HG02798 (cell line): Measurements from ENCODE around the gene ITPRID1.

ENCODE experiments used
- ATAC-seq: cut with Tn5 transposase; IDR thresholded peaks from one replicate; pipeline ENCODE4 v1.9.1; 2021; ENCODE audit warnings: mild to moderate bottlenecking; ENCODE audit not compliant: unreplicated experiment, poor library complexity

ITPRID1 gene

GRCh38 chr7:31603046-31603445 is 89.2 kb downstream of the ITPRID1 start:
- ATAC-seq = no peak

- no peak for ATAC-seq
Measured at GRCh38 chr7:31613604-31614003, 99.7 kb downstream of the ITPRID1 start.

DNA sequence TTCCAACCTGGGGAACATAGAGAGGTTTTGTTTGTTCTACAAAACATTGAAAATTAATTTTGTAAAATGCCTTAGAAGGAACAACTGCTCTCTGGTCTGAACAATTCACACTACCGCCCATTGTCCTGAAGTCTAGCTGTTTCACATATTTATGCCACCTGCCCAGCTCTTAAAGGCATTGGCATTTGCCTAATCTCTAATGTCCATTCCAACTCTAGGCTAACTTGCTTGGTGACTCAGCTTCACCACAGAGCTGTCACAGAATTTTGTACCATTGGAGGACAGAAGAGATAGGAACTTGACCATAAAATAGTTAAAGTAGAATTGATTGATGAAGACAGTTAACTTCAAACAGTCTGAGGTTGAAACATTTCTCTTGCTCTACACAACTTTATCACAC is 119.6 kb downstream of the ITPRID1 start:
- ATAC-seq = no peak

GRCh38 chr7:31633894-31634494 is 120.1 kb downstream of the ITPRID1 start:
- ATAC-seq = no peak

DNA sequence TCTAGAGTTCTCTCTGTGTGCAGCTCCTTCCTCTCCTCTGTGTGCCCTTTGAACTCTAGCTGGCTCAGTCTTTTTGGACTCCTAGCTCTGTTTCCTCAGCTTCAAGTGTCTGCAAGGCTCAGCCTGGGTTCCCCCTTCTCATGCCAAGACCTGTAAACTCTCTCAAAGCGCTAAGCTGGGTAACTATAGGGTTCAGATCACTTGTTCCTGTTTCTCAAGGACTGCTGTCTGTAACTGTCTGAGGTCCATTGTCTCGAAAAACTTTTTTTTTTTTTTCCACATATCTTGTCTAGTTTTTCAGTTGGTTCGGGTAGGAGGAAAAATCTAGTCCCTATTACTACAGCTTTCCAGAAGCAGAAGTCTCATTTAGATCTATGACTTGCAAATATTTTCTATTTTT is 126.5 kb downstream of the ITPRID1 start:
- no peak for ATAC-seq

- no peak for ATAC-seq
Measured at GRCh38 chr7:31642681-31643115, 128.8 kb downstream of the ITPRID1 start.

DNA sequence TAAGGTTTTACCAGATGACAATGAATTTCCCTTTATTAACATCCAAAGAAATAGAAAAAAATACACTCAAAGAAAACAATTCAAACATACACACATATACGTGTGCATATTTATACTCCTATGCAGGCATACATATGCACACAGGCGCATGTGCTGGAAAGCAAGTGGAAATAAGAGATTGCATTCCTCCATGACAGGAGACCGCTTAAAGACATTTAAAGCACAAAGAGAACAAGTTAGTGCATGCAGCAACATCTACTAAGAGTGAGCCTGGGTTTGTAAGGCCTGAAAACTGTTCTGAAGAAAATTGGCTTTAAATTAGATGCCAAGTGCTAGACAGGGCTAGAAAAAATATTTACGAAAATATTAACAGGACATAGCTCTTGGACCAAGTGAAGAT is 133.1 kb downstream of the ITPRID1 start:
- ATAC-seq = no peak

DNA sequence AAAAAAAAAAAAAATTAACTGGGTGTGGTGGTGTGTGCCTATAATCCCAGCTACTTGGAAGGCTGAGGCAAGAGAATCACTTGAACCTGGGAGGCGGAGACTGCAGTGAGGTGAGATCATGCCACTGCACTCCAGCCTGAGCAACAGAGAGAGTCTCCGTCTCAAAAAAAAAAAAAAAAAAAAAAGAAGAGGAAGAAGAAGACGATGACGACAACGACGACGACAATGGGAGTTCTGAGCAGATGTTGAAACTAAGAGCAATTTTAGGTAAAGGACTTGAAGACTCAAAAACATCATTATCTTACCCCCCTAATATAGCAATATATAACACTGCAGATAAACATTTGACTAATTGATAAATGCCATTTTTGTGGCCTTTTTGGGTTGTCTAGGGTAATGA is 133.6 kb downstream of the ITPRID1 start:
- no peak for ATAC-seq

- ATAC-seq = no peak
Measured at GRCh38 chr7:31648288-31648687, 134.4 kb downstream of the ITPRID1 start.

DNA sequence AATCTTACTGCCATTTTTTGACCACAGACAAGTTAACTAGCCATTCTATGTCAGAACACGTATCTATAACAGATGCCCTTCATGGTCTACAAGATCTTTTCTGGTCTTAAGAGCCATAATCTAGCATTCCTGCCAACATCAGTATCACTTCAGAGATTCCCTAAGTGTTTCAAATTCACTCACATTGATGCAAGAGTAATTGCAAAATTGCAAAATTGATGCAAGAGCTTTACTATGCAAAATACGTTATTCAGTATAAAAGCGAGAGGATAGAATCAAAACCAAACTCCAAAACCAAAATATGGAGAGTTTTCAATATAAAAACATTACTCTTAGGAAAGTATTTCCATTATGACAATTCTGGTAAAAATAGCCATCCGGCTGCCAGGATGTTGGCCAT is 135.0 kb downstream of the ITPRID1 start:
- ATAC-seq = no peak

GRCh38 chr7:31651234-31652062 is 137.6 kb downstream of the ITPRID1 start:
- ATAC-seq = no peak

DNA sequence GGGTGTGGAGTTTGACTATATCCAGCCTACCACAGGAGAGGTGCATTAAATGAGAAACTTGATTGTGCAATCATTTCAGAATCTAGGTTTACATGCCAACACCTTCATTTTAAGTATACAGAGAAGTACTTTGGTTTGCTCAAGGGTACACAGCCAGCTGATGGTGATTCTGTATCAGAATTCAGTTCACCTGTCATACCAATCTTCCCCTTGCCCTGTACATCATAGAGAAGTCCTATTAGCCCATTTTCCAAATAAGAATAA is 138.1 kb downstream of the ITPRID1 start:
- ATAC-seq = no peak

DNA sequence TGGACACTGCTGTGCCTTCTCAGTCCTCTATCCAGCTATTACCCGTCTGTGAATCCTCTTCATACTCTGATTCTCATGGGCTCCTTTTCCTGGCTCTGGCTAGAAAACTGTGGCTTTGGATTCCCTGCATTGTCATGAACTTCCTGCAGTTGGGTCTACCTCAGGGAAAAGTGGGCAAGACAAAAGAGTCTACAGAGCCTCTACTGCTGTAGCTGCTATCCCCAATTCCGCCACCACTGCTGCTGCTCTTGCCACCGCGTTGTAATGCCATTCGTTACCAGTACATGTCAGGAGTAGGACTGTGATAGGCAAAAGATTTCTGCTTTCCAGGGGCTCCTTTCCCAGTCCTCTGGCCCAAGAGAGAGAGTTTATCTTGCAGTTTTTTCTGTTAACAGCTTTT is 149.2 kb downstream of the ITPRID1 start:
- ATAC-seq = no peak

DNA sequence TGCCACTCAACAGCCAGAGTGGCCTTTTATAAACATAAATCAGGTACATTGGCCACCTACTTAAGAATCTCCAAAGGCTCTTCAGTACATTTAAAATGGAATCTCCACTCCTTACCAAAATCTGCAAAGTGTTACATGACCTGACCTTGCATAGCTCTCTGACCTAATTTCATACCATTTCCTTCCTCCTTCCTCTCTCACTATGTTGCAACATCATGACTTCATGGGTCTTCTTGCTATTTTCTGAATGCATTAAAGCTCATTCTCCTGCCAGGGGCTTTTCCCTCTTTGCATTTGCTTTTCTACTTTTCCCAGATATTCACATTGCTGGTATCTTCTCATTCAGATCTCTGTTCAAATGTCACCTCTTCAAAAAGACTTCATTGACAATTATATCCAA is 151.0 kb downstream of the ITPRID1 start:
- no peak for ATAC-seq

DNA sequence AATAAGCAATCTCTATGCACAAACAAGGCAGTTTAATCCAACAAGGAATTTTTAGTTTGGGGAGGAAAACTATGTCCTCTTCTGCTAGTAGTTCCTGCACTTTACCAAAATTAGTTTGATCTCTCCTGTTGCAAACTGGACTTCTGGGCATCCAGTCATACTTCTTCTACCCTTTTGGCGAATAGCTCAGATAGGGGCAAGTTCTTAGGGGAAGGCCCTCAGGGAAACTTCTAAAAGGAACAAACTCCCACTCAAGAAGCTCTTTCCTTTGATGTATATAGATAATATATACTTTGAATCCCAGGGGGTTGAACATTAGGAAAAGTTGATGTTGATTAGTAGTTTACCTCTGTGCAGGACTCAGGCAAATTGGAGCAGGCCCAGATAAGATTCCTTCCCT is 151.7 kb downstream of the ITPRID1 start:
- no peak for ATAC-seq

DNA sequence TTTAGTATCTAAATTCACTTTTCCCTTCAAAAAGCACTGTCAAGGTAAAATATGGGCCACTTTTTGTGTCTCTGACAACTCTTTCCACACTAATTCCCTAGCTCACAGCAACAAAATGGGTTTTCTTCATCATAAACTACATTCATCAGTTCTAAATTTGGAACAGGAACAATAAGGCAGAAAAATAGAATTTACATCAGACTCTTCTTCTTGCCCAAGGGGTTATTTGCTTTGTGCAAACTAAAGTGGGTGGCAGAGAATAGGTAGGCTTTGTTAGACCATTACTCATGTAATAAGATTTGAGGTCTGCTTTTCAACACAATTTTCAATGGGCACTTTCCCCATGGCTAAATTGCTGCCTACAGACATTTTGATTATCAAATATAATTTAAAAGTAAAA is 155.6 kb downstream of the ITPRID1 start:
- no peak for ATAC-seq

DNA sequence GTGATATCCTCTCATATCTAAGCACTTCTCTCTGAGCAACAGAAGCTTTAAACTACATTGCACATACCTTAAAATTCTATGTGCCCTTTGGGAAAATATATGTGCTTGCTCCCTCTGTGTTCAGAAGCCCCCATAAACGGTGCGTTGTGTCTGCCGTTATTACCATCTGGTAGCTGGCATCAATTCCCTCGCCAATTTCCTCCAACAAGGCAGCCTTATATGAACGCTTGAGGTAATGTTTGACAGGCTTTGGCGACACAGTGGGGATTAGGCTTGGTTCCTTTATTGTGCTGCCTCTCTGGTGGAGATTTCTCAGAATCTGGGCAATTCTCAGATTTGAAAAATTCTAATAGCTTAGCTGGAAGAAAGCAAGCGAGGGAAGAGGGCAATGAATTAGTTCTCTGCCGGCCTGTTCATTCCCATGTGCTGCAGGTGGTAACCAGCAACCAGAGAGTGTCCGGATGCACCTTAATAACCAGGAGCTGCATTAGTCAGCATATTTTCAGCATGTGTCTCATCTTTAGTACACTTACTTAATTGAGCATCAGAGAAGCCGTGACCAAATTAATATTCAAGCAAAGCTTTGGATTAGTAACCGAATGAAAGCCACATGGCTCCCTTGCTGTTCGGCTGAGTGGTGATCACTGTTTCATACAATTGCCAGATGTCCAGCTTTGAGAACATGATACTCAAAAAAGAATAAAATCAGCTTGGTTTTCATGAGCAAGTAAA is 165.8 kb downstream of the ITPRID1 start:
- ATAC-seq = no peak

DNA sequence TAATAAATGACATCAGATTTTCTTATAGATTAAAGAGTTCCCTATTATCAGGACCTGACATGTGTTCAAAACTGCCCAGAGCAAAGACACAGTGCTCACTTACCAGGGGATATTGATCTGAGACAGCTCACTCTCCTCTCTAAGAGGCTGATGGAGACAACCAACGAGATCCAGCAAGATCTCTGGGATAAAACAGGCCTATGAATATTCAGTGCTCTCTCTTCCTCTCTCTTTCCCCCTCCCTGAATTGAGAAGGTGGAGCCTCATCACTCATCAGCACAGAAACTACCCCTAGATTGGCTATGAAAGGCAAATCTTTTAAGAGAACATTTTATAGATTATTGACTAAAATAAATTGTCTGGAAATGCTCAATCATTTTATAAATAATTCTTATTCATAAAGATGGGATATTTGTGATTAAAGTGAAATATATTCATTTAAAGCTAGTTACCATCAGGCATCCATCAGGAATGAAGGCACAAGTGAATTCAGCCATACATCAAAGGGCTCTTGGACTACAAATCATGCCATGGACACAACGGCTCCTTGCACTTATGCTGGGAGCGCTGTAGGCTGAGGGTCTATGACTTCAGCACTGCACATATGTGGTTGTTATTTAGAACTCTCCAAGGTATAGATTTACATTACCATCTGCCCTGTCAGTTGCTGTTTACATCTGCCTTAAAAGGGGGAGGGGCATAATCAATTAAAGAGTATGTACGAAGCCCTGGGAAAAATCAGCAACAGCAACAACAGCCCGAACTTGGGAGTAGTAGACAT is 169.7 kb downstream of the ITPRID1 start:
- ATAC-seq = no peak

DNA sequence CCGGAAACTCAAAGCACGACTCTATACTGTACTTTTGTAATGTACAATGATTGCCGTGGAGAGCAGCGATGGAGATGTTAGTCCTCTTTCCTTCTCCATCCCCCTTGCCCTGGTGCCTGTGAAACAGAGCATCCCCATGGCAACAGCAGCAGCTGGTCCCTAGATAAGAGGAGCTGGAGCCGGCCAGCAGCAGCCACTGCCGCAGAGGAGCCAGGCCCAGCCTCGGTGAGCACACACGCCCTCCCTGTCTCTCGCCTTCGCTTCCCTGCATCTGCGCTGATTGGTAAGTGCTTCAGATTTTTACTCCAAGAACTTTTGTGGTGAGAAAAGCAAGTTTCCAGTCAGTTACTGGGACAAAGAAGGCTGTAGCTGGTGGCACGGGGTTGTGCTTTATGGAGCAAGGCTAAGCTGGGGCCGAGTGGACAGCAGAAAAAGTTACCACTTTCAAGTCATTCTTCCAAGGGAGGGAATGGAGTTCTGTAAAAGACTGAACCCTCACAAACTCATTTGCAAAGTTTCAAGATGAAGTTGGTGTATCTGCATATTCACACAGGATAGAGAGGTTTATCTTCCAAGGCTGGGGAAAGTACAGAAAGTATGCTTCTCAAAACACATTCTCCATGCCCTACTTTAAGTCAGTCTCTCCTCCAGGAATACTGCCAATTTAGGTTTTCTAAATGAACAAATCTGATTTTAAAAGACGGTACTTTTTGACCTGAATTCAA is 173.3 kb downstream of the ITPRID1 start, which contains the start of gene PPP1R17:
TSS of gene PPP1R17 (plus strand) at position 192 of the 725 bp plus-strand sequence. CDS start 5,227 bp downstream, outside the sequence.
- ATAC-seq = no peak

DNA sequence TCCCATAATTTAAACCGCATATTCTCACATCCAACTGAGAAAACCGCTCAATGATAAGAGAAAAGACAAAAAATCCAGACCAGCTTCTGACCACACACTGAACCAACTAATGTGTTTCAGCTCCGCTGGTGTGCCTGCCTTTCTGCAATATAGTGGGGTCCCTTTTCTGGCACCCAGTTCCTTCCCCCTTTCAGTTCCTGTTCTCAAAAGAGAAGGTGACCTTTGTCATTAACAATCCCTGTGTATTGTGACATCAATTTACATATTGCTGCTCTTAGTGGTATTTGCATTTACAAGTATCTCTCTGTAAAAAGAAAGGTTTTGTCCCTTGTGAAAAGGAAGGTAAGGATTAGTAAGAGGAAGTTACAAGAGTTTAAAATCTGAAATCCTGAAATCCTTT is 174.5 kb downstream of the ITPRID1 start:
- ATAC-seq = peak; percentile 90
